Measurements from ENCODE around the gene CNBD2.
A peak's percentile ranks its signal among the peaks of the same experiment; 100 is the strongest.
"Not testable (repeated sequence)": the region's sequence is repeated elsewhere in the genome, so short reads cannot be mapped to it uniquely, and the experiment has no call there.

CNBD2 gene

DNA sequence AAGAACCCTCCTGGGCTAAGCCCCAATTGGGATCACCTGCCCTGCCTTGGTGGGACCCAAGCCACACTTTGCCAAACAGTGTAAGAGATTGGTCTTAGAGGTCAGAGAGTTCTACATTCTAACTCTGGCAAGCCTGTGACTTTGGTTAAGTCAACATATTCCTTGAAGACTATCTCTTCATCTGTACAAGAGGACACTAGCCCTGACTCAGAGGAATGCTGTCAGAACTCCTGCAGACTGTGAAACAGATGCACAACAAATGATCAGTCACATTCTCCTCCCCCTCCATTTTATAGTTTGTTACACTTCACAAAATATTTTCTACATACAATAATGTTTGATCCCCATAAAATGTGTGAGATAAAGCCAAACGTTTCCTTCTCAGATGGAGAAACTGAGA lies 94.4 kb downstream of the CNBD2 start:
- H3K27me3 ChIP-seq = peaks cover 36% of the 10 kb centered on the region
- no peak overlapping the region for H3K4me3 ChIP-seq (ENCODE audit: low read depth in 1 of 2, low read length in 1 of 2)
- H3K4me1 ChIP-seq (ENCODE audit: control insufficient read depth in 1 of 2, insufficient read depth in 1 of 2, low read depth in 1 of 2, low read length in 1 of 2) = peaks cover 15 to 16% of the 10 kb centered on the region in 2 experiments
- no peaks in the 10 kb centered on the region for H3K36me3 ChIP-seq
- TF ChIP-seq, protein P1, sequence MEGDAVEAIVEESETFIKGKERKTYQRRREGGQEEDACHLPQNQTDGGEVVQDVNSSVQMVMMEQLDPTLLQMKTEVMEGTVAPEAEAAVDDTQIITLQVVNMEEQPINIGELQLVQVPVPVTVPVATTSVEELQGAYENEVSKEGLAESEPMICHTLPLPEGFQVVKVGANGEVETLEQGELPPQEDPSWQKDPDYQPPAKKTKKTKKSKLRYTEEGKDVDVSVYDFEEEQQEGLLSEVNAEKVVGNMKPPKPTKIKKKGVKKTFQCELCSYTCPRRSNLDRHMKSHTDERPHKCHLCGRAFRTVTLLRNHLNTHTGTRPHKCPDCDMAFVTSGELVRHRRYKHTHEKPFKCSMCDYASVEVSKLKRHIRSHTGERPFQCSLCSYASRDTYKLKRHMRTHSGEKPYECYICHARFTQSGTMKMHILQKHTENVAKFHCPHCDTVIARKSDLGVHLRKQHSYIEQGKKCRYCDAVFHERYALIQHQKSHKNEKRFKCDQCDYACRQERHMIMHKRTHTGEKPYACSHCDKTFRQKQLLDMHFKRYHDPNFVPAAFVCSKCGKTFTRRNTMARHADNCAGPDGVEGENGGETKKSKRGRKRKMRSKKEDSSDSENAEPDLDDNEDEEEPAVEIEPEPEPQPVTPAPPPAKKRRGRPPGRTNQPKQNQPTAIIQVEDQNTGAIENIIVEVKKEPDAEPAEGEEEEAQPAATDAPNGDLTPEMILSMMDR (IDR thresholded peaks at IDR 0.05) = no peak
- H3K9me3 ChIP-seq = no peaks in the 10 kb centered on the region
- no peak overlapping the region for H3K27ac ChIP-seq

- Histone ChIP-seq H3K4me1 (ENCODE audit: control insufficient read depth in 1 of 2, insufficient read depth in 1 of 2, low read depth in 1 of 2, low read length in 1 of 2) (peaks cover 15 to 16% of the 10 kb centered on the region in 2 experiments), H3K4me3 (ENCODE audit: low read depth in 1 of 2, low read length in 1 of 2) (peak overlapping the region; percentile 70 to 82), H3K27ac (peak overlapping the region; percentile 77), H3K27me3 (peaks cover 36% of the 10 kb centered on the region), H3K9me3 (no peaks in the 10 kb centered on the region), H3K36me3 (no peaks in the 10 kb centered on the region)
- TF ChIP-seq, protein P1 (IDR thresholded peaks at IDR 0.05) = no peak
Measured at GRCh38 chr20:36063916-36064657, 95.7 kb downstream of the CNBD2 start.

- Histone ChIP-seq H3K27ac (peak overlapping the region; percentile 77), H3K9me3 (no peaks in the 10 kb centered on the region), H3K36me3 (no peaks in the 10 kb centered on the region), H3K4me3 (ENCODE audit: low read depth in 1 of 2, low read length in 1 of 2) (peak overlapping the region; percentile 70 to 82), H3K4me1 (ENCODE audit: control insufficient read depth in 1 of 2, insufficient read depth in 1 of 2, low read depth in 1 of 2, low read length in 1 of 2) (peaks cover 15 to 16% of the 10 kb centered on the region in 2 experiments), H3K27me3 (peaks cover 36% of the 10 kb centered on the region)
- TF ChIP-seq, protein P1 (IDR thresholded peaks at IDR 0.05) = peak; percentile 52
Measured at GRCh38 chr20:36064658-36065426, 96.5 kb downstream of the CNBD2 start.

DNA sequence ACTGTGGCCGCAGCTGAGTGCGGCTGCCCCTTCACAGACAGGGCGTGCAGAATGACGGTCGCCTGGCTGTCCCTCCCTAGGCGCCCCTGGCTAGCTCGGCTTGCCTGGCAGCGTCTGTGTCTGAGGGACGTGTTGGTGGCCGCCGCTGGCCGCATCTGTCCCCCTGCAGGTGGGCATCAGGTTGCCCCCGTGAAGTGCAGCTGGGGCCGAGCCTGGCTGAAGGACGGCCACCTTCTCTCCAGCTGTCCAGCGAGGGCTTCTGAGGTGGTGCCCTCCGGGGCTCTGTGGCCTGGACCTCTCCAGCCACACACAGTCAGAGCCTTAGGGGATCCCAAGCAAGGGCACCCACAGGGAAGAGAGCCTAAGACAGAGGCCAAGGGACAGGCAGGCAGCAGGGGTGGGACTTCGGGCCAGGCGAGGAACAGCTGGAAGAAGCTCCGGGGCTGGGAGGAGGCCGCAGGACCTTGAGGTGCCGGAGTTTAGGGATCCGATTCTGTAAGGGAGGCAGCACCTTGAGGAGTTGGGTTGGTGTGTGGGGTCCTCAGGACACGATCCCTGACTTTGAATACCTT lies 97.1 kb downstream of the CNBD2 start:
- peak overlapping the region; percentile 77 for H3K27ac ChIP-seq
- H3K36me3 ChIP-seq = no peaks in the 10 kb centered on the region
- H3K9me3 ChIP-seq = no peaks in the 10 kb centered on the region
- peak overlapping the region; percentile 70 to 82 for H3K4me3 ChIP-seq (ENCODE audit: low read depth in 1 of 2, low read length in 1 of 2)
- TF ChIP-seq, protein P1 (IDR thresholded peaks at IDR 0.05) = no peak
- peaks cover 15 to 16% of the 10 kb centered on the region in 2 experiments for H3K4me1 ChIP-seq (ENCODE audit: control insufficient read depth in 1 of 2, insufficient read depth in 1 of 2, low read depth in 1 of 2, low read length in 1 of 2)
- peaks cover 40% of the 10 kb centered on the region for H3K27me3 ChIP-seq

- TF ChIP-seq, protein P1 (IDR thresholded peaks at IDR 0.05) = no peak
- Histone ChIP-seq H3K36me3 (no peaks in the 10 kb centered on the region), H3K4me1 (ENCODE audit: control insufficient read depth in 1 of 2, insufficient read depth in 1 of 2, low read depth in 1 of 2, low read length in 1 of 2) (peaks cover 15 to 16% of the 10 kb centered on the region in 2 experiments), H3K9me3 (no peaks in the 10 kb centered on the region), H3K27me3 (peaks cover 48% of the 10 kb centered on the region), H3K4me3 (ENCODE audit: low read depth in 1 of 2, low read length in 1 of 2) (no peak overlapping the region), H3K27ac (no peak overlapping the region)
Measured at GRCh38 chr20:36066777-36067176, 98.4 kb downstream of the CNBD2 start.

DNA sequence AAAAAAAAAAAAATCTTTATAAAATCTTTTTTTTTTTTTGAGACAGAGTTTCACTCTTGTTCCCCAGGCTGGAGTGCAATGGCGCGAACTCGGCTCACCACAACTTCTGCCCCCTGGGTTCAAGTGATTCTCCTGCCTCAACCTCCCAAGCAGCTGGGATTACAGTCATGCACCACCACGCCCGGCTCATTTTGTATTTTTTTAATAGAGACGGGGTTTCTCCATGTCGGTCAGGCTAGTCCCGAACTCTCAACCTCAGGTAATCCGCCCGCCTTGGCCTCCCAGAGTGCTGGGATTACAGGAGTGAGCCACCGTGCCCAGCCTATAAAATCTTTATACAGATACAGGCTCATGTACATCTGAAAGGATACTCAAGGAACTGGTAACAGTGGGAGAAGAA lies 100.1 kb downstream of the CNBD2 start:
- H3K4me3 ChIP-seq (ENCODE audit: low read depth in 1 of 2, low read length in 1 of 2); H3K9me3 ChIP-seq; H3K27ac ChIP-seq; H3K36me3 ChIP-seq: not testable (repeated sequence)
- Histone ChIP-seq H3K4me1 (ENCODE audit: control insufficient read depth in 1 of 2, insufficient read depth in 1 of 2, low read depth in 1 of 2, low read length in 1 of 2) (peaks cover 15 to 16% of the 10 kb centered on the region in 2 experiments), H3K27me3 (peaks cover 32% of the 10 kb centered on the region)

Data from neutrophil (primary cell).